GM18867 (cell line): ENCODE measurements around the gene ZFYVE27.

Experiments
- ATAC-seq: cut with Tn5 transposase; IDR thresholded peaks from one replicate; pipeline ENCODE4 v1.9.1; 2021; ENCODE audit warnings: mild to moderate bottlenecking, moderate library complexity; ENCODE audit not compliant: unreplicated experiment

The ZFYVE27 gene

GRCh38 chr10:97785731-97786130 lies 48.8 kb downstream of the ZFYVE27 start:
- no peak for ATAC-seq

DNA sequence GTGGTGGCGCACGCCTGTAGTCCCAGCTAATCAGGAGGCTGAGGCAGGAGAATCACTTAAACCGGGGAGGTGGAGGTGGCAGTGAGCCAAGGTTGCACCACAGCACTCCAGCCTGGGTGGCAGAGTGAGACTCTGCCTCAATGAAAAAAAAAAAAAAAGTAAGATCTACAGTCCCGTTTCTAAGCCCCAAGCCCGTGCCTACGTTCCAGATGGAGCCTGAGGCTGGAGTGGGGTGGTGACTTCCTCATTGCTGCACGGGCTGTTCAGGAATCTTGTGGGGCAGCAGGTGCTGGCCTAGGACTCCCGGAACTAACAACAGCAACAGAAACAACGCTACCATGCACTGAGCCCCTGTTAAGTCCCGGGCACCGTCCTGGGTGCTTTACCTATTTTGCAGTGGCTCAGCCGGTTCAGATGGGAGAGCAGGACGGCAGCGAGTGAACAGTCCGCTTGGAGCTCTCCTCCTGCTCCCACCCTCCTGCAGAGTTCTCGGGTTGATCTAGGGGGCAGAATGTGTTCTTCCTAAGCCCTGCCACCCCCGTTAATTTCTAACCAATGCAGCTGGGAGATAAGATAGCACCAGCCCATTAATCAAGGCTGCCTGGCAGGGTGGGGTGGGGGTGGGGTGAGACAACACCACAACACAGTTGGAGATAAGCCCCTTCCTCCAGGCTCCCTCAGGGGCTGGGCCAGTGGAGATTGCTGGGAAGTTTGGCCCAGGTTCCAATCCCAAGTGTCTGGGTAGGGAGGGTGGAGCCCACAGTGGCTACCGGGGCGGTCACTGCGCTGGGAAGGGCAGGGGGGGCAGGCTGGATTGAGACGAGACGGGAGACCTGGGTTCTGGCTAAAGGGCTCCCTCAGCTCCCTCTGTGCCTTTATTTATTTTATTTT lies 51.9 kb downstream of the ZFYVE27 start:
- ATAC-seq: no peak

DNA sequence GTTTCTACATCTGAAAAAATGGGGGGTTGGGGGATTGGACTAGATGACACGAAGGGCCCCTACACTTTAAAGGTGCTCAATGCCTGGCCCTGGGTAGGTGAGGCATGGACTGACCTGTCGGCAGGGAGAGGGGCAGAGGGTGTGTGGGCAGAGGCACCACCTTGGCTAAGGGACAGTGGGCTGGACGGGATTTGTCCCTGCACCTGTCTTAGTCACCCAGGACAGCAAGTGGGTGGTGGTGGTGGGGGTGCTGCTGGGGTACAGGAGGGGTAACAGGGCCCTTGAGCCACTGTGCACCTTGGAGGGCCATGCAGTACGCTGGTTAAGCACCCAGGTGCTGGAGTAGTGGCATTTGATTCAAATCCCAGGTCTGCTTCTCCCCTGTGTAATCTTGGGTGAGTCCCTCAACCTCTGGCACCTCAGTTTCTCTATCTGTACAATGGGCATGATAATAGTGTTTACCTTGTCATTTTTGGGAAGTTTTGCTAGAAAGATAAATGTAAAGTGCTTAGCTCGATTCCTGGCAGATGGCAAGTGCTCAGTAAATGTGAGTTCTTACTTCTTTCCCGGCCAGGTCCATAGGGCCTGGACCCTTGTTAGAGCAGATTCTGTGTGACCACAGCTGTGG lies 53.0 kb downstream of the ZFYVE27 start:
- no peak for ATAC-seq

- ATAC-seq: peak; percentile 51
These were observed 55.1 kb downstream of the ZFYVE27 start for GRCh38 chr10:97791824-97792721.

DNA sequence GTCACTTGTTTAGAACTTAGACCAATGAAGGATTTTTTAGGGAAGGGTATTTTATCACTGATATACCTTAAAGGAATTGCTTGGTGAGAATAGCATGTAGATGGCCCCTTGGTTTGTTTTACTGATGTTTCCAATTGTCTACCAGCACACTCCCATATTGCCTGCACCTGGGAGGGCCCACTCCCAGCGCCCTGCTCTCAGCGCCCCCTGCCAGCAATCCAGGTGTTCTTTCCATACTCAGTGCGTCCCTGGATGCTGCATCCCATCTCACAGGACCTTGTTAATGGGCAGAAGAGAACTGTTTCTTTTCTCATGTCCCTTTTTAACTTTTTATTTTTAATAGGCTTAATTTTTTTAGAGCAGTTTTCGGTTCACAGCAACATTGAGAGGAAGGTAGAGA lies 59.0 kb downstream of the ZFYVE27 start:
- ATAC-seq: no peak

DNA sequence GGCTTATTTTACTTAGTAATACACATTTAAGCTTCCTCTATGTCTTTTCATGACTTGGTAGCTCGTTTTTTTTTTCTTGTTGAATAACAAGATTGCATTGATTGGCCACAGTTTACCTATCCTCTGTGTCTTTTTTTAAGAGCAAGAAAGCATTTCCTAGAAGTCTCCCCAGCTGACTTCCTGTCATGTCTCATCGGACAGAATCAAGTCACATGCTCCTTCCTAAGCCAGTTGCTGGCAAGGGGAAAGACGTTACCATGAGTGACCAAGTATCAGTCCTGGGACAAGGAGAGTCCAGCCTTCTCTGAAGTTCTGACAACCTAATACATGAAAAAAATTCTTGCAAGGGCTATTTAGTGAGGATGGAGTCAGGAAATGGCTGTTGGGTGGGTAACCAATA lies 59.7 kb downstream of the ZFYVE27 start:
- no peak for ATAC-seq

DNA sequence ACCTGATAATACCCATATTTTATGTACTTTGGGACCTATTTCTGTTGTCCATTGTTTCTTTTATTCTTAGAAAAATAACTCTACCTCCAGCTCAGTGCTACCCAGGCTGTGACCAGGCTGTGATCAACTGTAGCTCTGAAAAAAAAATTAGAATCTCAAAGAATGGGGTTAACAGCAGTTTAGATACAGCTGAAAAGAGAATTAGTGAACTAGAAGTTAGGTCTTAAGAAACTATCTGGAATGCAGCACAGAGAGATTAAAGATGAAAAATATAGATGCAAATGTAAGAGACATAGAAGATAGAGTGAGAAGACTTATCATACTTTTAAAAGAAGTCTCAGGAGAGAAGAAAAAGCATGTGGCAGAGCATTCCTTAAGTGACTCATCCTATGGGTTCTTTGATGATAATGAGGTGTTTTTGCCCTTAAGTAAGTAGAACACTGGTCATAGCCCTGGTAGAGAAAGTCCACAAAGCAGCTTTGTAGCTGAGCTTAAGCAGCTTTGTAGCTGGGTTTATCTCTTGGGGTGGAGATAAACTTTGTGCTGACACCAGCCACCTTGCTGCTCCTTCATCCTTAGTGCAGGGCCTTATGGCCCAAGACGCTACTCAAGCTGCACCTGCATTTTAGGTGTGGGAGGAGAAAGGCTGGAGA lies 62.2 kb downstream of the ZFYVE27 start:
- no peak for ATAC-seq

- ATAC-seq: no peak
These were observed 63.5 kb downstream of the ZFYVE27 start for GRCh38 chr10:97800474-97800873.

- ATAC-seq: no peak
These were observed 64.5 kb downstream of the ZFYVE27 start for GRCh38 chr10:97801422-97801821.

- no peak for ATAC-seq
These were observed 68.4 kb downstream of the ZFYVE27 start for GRCh38 chr10:97805096-97805884.

DNA sequence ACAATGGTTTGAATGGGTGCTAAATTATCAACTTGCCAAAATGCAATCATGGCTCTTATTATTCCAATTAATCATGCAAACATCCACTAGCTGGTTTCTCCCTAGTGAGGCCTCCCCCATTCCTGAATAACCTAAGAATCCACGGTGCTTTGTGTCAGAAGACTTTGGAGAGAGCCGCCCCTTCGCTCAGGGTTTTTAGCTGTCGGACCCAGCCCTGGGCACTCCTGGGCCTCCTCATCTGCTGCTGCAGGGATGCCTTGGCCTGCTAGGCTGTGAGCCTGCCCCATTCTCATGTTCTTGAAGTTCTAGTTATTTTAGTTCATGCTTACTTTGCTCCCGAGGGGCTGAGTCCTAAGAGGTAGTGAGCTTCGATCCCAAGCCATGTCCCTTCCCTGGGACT lies 69.0 kb downstream of the ZFYVE27 start:
- no peak for ATAC-seq

DNA sequence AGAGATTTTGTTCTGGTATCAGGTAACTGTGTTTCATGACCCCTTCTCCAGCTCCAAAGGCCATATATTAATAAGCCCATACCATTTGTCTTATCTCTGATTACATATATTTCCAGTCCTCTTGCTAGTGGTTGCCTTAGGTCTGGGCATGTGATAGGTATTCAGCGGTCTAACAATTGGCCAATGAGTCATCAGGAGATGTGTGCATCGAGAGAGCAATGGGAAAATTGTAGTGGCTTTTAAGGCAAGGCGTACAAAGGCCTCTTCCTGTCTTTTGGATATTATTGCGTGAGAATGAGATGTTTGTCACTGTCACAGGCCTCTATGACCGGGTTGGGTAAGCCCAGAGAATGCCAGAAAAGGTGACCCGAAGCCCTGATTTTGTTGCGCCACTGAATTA lies 73.5 kb downstream of the ZFYVE27 start:
- no peak for ATAC-seq
